Fibroblast of lung (primary cell): ENCODE results near the gene PLPP1. TPM values are rescaled to one million over a fixed set of nuclear protein-coding genes. Genes with fewer than 3 reads are reported as not detected.

Experiments used
- DNase-seq, 2 donors: peaks; one replicate each; pipeline versions ENCODE4 v3.0.0 to v3.0.0-alpha.2; 2010; ENCODE audit warnings: low read depth in 2 of 2
- H2AFZ ChIP-seq: 2 replicates; pipeline ENCODE4 v1.5.1; 2012; ENCODE audit warnings: low read length, control low read depth, inconsistent platforms
- H3K27ac ChIP-seq: 2 replicates; pipeline ENCODE4 v1.5.1; 2011; ENCODE audit warnings: low read length, control low read depth; ENCODE audit not compliant: insufficient read depth
- H3K27me3 ChIP-seq: 2 replicates; pipeline ENCODE4 v1.5.1; 2011; ENCODE audit warnings: mild to moderate bottlenecking, low read length; ENCODE audit not compliant: control insufficient read depth, insufficient read depth
- H3K36me3 ChIP-seq: 2 replicates; pipeline ENCODE4 v1.5.1; 2011; ENCODE audit warnings: low read length; ENCODE audit not compliant: control insufficient read depth, insufficient read depth
- H3K4me1 ChIP-seq: 2 replicates; pipeline ENCODE4 v1.5.1; 2011; ENCODE audit warnings: low read length; ENCODE audit not compliant: control insufficient read depth, insufficient read depth; ENCODE audit errors: extremely low read depth
- H3K4me2 ChIP-seq: 2 replicates; pipeline ENCODE4 v1.5.1; 2011; ENCODE audit warnings: low read length, control low read depth; ENCODE audit not compliant: insufficient read depth; ENCODE audit errors: extremely low read depth
- H3K4me3 ChIP-seq, 4 experiments: fragments of 200-600 bp in 1 of 4; sonication (generic) in 1 of 4; replicated peaks in 1 of 4; 2 replicates each; pipeline ENCODE4 v1.5.1; 2011 to 2016; ENCODE audit warnings: low read length in 4 of 4, low read depth in 3 of 4, mild to moderate bottlenecking in 3 of 4, control low read depth in 2 of 4, inconsistent platforms in 1 of 4, mixed read lengths in 1 of 4; ENCODE audit not compliant: insufficient read depth in 1 of 4; ENCODE audit errors: control extremely low read depth in 1 of 4
- H3K79me2 ChIP-seq: 2 replicates; pipeline ENCODE4 v1.5.1; 2012; ENCODE audit warnings: mild to moderate bottlenecking, low read length, inconsistent platforms; ENCODE audit not compliant: control insufficient read depth, insufficient read depth
- H3K9ac ChIP-seq: 2 replicates; pipeline ENCODE4 v1.5.1; 2011; ENCODE audit warnings: mild to moderate bottlenecking, low read length, control low read depth; ENCODE audit not compliant: insufficient read depth
- H3K9me3 ChIP-seq: 2 replicates; pipeline ENCODE4 v1.5.1; 2012; ENCODE audit warnings: low read depth, low read length; ENCODE audit not compliant: control insufficient read depth, insufficient read depth
- H4K20me1 ChIP-seq: 2 replicates; pipeline ENCODE4 v1.5.1; 2011; ENCODE audit warnings: low read length; ENCODE audit not compliant: control insufficient read depth, insufficient read depth; ENCODE audit errors: extremely low read depth
- EZH2 ChIP-seq: IDR thresholded peaks from 2 replicates; pipeline ENCODE4 v1.5.1; 2012; ENCODE audit warnings: low read length, control low read depth, mild to moderate bottlenecking; ENCODE audit errors: missing control alignments
- polyA plus RNA-seq, 2 donors: library from polyadenylated mRNA; depleted of rRNA in 1 of 2; stranded (reverse) in 1 of 2; unstranded in 1 of 2; fragments of >200 nt; gene quantifications; 2 replicates each; pipeline ENCODE4 v1.2.1, GENCODE V29; 2011 to 2012; ENCODE audit warnings: missing spikeins in 1 of 2
- total RNA-seq: library from RNA; depleted of rRNA; stranded (reverse); fragments of >200 nt; gene quantifications from 2 replicates; pipeline ENCODE4 v1.2.1, GENCODE V29; 2014
- TF ChIP-seq, protein P1 (sequence below), 2 donors: IDR thresholded peaks in 1 of 2; conservative IDR thresholded peaks in 1 of 2; 1 replicate in 1 of 2; 2 replicates in 1 of 2; pipeline ENCODE4 v1.5.1; 2011 to 2012; ENCODE audit warnings: low read length in 2 of 2, control low read depth in 1 of 2, inconsistent platforms in 1 of 2, low read depth in 1 of 2, mild to moderate bottlenecking in 1 of 2

Gene PLPP1
- total and polyA plus RNA-seq, 2 donors (not counting 1 experiment from before 2014, with no cell fraction given): 73.5 to 76.8 TPM

DNA sequence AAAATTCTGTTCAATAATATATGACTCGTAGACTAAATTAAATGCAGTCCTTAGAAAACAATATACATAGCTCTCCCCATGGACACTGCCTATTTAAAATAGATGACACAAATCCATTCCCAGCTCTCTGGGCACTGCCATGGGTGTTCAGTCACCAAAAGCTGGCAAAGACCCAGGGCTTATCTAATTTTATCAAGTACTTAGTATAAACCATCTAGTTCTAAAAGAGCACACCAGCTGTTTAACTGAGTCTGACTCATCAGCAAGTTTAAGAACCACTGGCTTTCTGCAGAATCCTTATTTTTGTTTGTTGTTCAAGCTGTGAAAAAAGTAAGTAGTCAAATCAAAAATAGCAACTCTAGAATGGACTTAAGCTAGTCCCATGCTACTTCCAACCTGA, 107.6 kb downstream of the PLPP1 start:
- H4K20me1 ChIP-seq: no peaks in the 10 kb centered on the region
- H3K79me2 ChIP-seq: no peaks in the 10 kb centered on the region
- peak; percentile 87 to 89 for DNase-seq
- H3K9ac ChIP-seq: no peak overlapping the region
- no peaks in the 10 kb centered on the region for H3K4me1 ChIP-seq
- no peak overlapping the region for H3K4me2 ChIP-seq
- no peak overlapping the region for H3K4me3 ChIP-seq
- no peak overlapping the region for H2AFZ ChIP-seq
- no peak overlapping the region for H3K27ac ChIP-seq
- peaks cover 17% of the 10 kb centered on the region for H3K36me3 ChIP-seq
- H3K27me3 ChIP-seq: no peaks in the 10 kb centered on the region
- no peaks in the 10 kb centered on the region for H3K9me3 ChIP-seq
- TF ChIP-seq EZH2: no peak
- TF ChIP-seq, protein P1, sequence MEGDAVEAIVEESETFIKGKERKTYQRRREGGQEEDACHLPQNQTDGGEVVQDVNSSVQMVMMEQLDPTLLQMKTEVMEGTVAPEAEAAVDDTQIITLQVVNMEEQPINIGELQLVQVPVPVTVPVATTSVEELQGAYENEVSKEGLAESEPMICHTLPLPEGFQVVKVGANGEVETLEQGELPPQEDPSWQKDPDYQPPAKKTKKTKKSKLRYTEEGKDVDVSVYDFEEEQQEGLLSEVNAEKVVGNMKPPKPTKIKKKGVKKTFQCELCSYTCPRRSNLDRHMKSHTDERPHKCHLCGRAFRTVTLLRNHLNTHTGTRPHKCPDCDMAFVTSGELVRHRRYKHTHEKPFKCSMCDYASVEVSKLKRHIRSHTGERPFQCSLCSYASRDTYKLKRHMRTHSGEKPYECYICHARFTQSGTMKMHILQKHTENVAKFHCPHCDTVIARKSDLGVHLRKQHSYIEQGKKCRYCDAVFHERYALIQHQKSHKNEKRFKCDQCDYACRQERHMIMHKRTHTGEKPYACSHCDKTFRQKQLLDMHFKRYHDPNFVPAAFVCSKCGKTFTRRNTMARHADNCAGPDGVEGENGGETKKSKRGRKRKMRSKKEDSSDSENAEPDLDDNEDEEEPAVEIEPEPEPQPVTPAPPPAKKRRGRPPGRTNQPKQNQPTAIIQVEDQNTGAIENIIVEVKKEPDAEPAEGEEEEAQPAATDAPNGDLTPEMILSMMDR (conservative IDR thresholded peaks at IDR 0.05 in 1 of 2, IDR thresholded peaks at IDR 0.05 in 1 of 2; ENCODE audit: low read depth in 1 of 2, low read length in 2 of 2): no peak

DNA sequence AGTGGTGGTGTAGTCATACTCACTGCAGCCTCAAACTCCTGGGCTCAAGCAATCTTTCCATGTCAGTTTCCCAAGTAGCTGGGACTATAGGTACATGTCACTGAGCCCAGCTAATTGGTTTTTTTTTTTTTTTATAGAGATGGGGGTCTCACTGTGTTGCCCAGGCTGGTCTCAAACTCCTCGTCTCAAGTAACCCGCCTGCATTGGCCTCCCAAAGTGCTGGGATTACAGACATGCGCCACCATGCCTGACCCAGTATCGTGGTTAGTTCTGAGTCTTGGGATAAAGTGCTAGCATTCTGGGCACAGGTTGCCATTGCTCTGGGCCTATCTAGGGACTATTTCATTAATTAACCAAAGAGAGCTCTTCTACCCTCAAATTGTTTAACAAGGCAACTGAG, 108.3 kb downstream of the PLPP1 start:
- Histone ChIP-seq H3K36me3 (peaks cover 17% of the 10 kb centered on the region), H3K79me2 (no peaks in the 10 kb centered on the region), H3K4me1 (no peaks in the 10 kb centered on the region), H3K9ac (no peak overlapping the region), H3K9me3 (no peaks in the 10 kb centered on the region), H3K4me3 (no peak overlapping the region), H3K4me2 (no peak overlapping the region), H4K20me1 (no peaks in the 10 kb centered on the region), H3K27ac (no peak overlapping the region), H3K27me3 (no peaks in the 10 kb centered on the region), H2AFZ (no peak overlapping the region)
- TF ChIP-seq EZH2: no peak
- TF ChIP-seq, protein P1 (conservative IDR thresholded peaks at IDR 0.05 in 1 of 2, IDR thresholded peaks at IDR 0.05 in 1 of 2; ENCODE audit: low read depth in 1 of 2, low read length in 2 of 2): no peak
- DNase-seq: no peak

DNA sequence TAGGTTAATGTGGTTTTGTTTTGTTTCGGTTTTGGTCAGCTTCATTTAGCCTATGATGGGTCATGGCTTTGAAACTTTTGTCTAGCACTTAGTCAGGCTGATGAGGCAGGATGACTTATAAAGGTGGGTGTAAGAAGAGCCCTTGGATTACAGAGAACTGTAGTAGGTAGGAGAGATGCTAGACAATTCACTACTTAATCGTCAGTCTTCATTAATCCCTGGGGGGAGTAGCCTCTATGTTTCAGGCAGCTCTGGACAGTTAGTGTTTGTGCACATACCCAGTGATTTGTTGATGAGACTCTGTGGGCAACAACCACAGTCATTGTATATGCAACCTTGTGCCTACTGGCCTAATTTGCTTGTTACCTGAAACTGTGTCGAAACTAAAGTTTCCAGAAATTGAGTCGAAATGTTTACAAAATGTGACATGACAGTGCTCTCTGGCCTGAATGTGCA, 113.7 kb downstream of the PLPP1 start:
- H3K79me2 ChIP-seq: no peaks in the 10 kb centered on the region
- peaks cover 12% of the 10 kb centered on the region for H3K4me1 ChIP-seq
- H3K9ac ChIP-seq: no peak overlapping the region
- no peaks in the 10 kb centered on the region for H3K9me3 ChIP-seq
- peak in 1 of 2 donors; percentile 60 for DNase-seq
- H3K36me3 ChIP-seq: peaks cover 6% of the 10 kb centered on the region
- no peaks in the 10 kb centered on the region for H4K20me1 ChIP-seq
- H3K4me2 ChIP-seq: no peak overlapping the region
- H2AFZ ChIP-seq: no peak overlapping the region
- no peak for TF ChIP-seq EZH2
- TF ChIP-seq, protein P1 (conservative IDR thresholded peaks at IDR 0.05 in 1 of 2, IDR thresholded peaks at IDR 0.05 in 1 of 2; ENCODE audit: low read depth in 1 of 2, low read length in 2 of 2): no peak
- no peaks in the 10 kb centered on the region for H3K27me3 ChIP-seq
- no peak overlapping the region for H3K27ac ChIP-seq
- H3K4me3 ChIP-seq: no peak overlapping the region
